NCI-H2196 (cell line): Measurements from ENCODE around the gene SIAH1.
"Not testable (repeated sequence)": the region's sequence is repeated elsewhere in the genome, so short reads cannot be mapped to it uniquely, and the experiment has no call there.

Source experiments
- DNase-seq: peaks from one replicate; lab custom pipeline; 2025; ENCODE audit not compliant: unreplicated experiment; lab: John Stamatoyannopoulos, UW

SIAH1 gene

DNA sequence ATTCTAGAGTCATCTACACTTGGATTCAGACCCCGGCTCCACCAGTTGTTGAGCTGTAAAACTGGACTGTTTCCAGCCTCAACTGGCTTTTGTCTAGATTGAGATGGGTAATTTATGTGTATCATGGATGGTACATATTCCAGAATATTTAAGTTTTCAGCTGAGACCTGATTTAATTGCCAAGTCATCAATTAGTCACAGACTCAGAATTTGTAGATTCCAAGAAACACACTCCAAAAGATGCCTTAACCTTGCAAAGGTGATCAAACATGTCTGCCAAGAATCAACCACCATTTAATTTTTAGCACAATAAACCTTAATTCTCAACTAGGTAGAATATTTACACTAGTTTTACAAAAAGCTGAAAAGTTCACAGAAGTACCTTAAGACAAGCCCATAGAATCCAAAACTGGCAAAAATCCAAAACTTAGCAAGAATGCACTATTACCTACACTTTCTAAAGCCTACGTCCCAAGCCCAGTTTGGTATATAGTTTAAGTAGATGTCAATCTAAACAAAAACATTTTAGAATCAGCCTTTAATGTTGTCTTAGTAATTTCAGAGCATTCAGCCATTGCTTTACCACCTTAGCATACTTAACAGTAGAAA, 17.7 kb downstream of the SIAH1 start:
- no peak for DNase-seq

- peak; percentile 40 for DNase-seq
Observed at GRCh38 chr16:48366165-48367093, 18.8 kb downstream of the SIAH1 start.

DNA sequence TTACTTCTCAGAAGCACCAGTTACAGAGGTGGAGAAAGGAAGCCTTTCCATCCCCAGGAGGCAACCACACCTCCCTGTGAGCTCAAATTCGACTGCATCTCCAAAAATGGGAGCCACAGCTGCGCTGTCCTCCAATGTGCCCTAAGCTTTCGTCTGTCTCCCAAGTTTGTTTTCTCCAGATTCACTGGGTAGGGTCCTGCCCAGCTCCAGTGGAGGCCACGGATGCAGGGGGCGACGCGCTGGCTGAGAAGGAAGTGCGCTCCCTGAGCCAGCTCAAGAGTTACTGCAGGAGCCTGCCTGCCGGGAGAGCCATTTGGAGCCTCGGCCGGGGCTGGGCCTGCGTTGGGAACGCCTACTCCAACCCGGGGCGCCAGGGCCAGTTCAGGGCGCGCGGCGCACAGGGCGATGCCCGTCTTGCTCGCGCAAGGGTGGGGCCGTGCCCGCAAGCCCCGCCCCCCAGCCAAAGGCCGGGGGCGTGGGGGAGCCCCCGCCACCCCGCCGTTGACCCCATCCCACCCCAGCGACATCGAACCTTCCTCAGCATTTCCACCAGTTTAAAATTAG, 19.5 kb downstream of the SIAH1 start:
- peak; percentile 68 for DNase-seq

- DNase-seq = no peak
Observed at GRCh38 chr16:48365025-48365600, 20.1 kb downstream of the SIAH1 start.

DNA sequence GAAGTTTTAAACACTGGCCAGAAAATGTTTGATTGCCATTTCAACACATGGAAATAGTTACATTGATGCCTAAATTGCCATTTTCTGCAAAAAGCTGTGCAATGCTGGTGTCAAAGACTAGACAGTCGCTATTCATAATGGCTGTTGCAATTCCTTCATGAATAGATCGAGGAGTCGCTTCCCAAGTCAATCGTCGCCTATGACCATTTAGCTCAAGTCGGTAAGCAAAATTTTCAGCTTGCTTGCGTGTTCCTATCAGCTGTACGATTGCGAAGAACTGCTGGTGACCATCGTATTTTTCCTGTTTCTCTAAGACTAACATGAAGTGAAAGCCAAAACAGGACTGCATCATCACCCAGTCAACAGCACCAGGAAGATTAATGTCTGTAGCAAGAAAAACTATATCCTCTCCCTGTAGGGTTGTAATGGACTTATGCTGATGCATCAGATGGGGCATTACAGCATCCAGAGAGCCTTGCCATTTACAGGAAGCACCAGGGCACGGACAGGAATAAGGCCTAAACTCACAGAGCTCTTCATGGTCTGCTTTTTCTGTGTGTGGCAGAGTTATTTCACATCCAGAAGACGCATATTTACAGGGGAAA, 23.6 kb downstream of the SIAH1 start:
- DNase-seq = no peak

GRCh38 chr16:48361012-48361411, 24.2 kb downstream of the SIAH1 start:
- DNase-seq = no peak

- DNase-seq = no peak
Observed at GRCh38 chr16:48359983-48360382, 25.2 kb downstream of the SIAH1 start.

DNA sequence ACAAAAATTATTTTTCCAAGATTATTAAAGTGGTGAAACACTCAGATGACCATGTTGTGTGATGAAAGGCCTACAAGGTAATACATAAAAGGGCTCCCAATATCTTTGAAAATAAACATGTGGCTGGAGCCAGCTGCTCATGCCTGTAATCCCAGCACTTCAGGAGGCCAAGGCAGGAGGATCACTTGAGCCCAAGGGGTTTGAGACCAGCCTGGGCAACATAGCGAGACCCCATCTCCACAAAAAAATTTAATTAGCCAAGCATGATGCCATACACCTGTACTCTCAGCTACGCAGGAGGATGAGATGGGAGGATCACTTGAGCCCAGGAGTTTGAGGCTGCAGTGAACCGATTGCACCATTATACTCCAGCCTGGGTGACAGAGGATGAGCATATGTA, 26.8 kb downstream of the SIAH1 start:
- DNase-seq = no peak

DNA sequence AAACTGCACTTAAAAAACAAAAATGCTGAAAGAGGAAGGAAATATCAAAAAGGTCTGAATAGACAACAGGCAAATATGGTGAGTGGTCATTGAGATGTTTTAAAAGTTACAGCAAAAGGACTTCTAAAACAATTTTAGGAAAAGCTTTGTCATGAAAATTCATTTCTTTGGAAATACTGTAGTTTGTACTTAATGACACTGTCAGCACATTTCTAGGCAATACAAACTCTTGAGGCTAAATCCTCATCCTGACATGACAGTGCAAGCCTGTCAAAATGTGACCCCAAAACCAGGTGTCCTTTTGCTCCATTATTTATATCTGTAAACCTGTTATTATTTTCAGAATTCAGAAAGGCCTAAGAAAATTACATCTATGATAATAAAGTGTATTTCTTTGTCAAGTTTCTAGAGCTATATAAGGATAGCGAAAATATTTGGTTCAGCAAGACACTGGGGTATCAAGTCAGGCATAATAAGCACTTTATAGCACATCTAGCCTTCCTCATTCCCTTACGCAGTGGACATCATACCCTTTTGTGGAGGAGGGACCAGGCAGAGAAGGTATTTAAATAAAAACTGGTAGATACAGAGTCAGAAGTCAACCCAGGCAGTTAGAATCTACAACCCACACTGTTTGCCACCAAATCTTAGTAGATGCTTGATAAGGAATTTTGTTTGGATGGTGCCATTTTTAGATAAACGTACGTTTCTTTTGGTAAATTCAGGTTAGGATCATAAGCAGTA, 28.4 kb downstream of the SIAH1 start:
- no peak for DNase-seq

- DNase-seq = no peak
Observed at GRCh38 chr16:48354877-48355855, 30.0 kb downstream of the SIAH1 start.

DNA sequence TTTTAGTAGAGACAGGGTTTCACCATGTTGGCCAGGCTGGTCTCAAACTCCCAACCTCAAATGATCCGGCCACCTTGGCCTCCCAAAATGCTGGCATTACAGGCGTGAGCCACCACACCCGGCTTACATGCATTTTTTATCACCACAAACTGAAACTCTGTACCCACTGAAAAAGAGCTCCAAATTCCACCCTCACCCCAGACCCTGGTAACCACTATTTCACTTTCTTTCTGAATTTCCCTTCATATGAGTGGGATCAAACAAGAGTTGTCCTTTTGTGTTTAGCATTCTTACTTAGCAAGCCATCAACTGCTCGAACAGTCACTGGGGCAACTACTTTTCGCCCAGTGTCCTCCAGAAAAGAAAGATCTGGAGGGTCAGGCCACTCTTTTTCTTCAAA, 30.8 kb downstream of the SIAH1 start:
- not testable (repeated sequence) for DNase-seq

DNA sequence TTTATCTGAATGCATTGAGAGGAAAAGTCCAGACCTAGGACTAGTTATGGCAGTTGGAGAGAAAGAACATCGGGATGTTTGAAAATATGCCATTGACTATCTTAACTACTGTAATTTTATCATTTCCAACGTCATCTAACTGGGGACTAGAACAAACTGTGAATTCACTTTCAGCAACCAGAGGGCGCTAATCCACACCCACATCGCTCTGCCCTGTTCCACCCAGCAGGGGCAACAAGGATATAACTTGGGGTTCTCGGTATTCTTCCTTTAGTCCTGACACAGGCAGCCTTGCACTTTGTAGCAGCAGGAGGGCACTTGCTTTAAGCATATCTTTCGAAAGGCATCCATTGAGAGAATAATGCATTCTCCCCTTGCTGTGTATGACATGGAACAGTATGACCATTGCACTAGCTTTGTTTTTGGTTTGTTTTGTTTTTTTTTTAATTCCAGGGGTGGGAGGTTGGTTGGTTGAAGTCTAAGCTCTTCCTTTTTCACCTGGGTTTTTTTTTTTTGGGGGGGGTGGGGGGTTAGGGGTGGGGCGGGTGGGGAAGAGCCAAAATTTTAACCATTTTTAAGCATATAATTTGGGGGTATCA, 31.5 kb downstream of the SIAH1 start:
- peak; percentile 35 for DNase-seq

DNA sequence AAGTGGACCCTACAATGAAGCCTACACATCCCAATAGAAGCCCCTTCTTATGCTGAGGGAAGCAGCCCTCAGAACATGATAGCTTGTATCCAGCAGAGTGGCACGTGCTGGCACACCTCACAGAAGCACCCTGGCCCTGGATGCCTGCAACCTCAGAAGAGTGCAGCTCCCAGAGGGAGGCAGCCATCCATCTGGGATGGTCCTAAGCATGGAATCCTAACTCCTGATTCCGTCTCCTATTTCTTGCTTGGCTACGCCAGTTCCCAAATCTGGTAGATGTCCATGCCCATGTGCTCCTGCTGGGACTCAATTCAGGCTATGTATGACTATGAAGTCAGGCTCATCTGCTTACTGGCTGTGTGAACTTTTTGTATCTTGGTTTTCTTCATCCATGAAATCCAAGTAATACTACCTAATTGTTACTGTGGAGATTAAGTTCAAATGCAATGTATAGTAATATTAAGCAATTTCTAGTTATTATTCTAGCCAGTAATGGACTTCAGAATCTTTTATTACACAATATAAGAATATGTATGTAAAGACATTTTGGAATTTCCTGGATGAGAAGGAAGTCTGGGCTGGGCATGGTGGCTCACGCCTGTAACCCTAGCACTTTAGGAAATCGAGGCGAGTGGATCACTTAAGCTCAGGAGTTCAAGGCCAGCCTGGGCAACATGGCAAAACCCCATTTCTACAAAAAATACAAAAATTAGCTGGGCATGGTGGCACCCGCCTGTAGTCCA, 32.4 kb downstream of the SIAH1 start:
- DNase-seq = no peak

- no peak for DNase-seq
Observed at GRCh38 chr16:48350736-48351135, 34.5 kb downstream of the SIAH1 start.

DNA sequence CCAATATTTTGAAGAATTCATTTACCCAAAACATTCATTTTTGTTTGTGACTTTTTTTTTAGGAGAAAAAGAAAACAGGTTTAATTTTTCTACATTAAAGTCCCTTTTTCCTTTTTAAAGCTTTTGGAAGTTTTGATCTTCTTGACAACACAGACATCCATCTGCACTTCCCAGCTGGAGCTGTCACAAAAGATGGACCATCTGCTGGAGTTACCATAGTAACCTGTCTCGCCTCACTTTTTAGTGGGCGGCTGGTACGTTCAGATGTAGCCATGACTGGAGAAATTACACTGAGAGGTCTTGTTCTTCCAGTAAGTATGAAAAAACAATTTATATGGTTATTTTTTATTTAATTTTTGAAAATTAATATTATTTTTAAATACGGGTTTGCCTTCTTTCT, 37.2 kb downstream of the SIAH1 start:
- no peak for DNase-seq

- DNase-seq = no peak
Observed at GRCh38 chr16:48347191-48347865, 37.9 kb downstream of the SIAH1 start.

- DNase-seq = no peak
Observed at GRCh38 chr16:48342591-48342990, 42.6 kb downstream of the SIAH1 start.

- DNase-seq = no peak
Observed at GRCh38 chr16:48340054-48340453, 45.2 kb downstream of the SIAH1 start.
